DND-41 (cell line): ENCODE results near the gene ASMT.

ENCODE experiments used
- EZH2 ChIP-seq: IDR thresholded peaks from 3 replicates; pipeline ENCODE4 v1.6.1; 2012; ENCODE audit warnings: borderline replicate concordance, low read depth, mild to moderate bottlenecking, moderate library complexity, low read length, inconsistent platforms; ENCODE audit not compliant: severe bottlenecking
- TF ChIP-seq, protein P1 (sequence below): IDR thresholded peaks from 2 replicates; pipeline ENCODE4 v1.5.1; 2012; ENCODE audit warnings: borderline replicate concordance, low read length, moderate library complexity, mild to moderate bottlenecking; ENCODE audit not compliant: poor library complexity, severe bottlenecking; ENCODE audit errors: extremely low read depth

GRCh38 chrX:1577845-1578244 is 37.0 kb upstream of the ASMT start:
- TF ChIP-seq, protein P1, sequence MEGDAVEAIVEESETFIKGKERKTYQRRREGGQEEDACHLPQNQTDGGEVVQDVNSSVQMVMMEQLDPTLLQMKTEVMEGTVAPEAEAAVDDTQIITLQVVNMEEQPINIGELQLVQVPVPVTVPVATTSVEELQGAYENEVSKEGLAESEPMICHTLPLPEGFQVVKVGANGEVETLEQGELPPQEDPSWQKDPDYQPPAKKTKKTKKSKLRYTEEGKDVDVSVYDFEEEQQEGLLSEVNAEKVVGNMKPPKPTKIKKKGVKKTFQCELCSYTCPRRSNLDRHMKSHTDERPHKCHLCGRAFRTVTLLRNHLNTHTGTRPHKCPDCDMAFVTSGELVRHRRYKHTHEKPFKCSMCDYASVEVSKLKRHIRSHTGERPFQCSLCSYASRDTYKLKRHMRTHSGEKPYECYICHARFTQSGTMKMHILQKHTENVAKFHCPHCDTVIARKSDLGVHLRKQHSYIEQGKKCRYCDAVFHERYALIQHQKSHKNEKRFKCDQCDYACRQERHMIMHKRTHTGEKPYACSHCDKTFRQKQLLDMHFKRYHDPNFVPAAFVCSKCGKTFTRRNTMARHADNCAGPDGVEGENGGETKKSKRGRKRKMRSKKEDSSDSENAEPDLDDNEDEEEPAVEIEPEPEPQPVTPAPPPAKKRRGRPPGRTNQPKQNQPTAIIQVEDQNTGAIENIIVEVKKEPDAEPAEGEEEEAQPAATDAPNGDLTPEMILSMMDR, result no peak
- no peak for TF ChIP-seq EZH2
